Measurements from ENCODE around the gene EFR3B.

- TF ChIP-seq CTCF (IDR thresholded peaks at IDR 0.05) (no peak), ZFX (IDR thresholded peaks at IDR 0.05; ENCODE audit: borderline replicate concordance) (no peak)
Measured at GRCh38 chr2:25042321-25043240, 705 bp downstream of the EFR3B start.

Measured in 22Rv1 (cell line).